ENCODE data around the gene ACKR3. TPM values are rescaled to one million over a fixed set of nuclear protein-coding genes. Genes with fewer than 3 reads are reported as not detected.

The ACKR3 gene
- total and polyA plus RNA-seq, 10 of the 15 experiments (the other 5 are each of a cell fraction or from before 2014, with no cell fraction given): 3.0 to 154 (median 6.4) TPM

DNA sequence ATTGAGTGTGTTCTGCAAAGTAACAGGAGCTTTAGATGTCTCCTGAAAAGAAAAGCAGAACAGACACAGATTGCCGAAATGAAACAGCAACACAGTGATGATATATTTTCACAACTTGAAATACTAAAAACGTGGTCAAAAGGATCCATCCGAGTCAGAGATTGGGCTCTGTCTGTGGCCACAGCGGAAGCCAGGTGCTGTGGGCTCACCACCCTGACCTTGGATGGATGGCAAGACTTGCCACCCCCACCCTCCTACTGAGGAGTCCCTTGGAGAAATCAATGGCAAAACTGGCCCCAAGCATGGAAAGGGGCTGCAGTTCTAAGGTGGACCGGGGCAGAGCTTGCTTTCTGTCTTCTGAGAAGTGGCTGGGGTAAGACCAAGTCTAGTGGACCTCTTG, 31.4 kb upstream of the ACKR3 start (continued):
- TF ChIP-seq, protein P1, sequence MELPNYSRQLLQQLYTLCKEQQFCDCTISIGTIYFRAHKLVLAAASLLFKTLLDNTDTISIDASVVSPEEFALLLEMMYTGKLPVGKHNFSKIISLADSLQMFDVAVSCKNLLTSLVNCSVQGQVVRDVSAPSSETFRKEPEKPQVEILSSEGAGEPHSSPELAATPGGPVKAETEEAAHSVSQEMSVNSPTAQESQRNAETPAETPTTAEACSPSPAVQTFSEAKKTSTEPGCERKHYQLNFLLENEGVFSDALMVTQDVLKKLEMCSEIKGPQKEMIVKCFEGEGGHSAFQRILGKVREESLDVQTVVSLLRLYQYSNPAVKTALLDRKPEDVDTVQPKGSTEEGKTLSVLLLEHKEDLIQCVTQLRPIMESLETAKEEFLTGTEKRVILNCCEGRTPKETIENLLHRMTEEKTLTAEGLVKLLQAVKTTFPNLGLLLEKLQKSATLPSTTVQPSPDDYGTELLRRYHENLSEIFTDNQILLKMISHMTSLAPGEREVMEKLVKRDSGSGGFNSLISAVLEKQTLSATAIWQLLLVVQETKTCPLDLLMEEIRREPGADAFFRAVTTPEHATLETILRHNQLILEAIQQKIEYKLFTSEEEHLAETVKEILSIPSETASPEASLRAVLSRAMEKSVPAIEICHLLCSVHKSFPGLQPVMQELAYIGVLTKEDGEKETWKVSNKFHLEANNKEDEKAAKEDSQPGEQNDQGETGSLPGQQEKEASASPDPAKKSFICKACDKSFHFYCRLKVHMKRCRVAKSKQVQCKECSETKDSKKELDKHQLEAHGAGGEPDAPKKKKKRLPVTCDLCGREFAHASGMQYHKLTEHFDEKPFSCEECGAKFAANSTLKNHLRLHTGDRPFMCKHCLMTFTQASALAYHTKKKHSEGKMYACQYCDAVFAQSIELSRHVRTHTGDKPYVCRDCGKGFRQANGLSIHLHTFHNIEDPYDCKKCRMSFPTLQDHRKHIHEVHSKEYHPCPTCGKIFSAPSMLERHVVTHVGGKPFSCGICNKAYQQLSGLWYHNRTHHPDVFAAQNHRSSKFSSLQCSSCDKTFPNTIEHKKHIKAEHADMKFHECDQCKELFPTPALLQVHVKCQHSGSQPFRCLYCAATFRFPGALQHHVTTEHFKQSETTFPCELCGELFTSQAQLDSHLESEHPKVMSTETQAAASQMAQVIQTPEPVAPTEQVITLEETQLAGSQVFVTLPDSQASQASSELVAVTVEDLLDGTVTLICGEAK (IDR thresholded peaks at IDR 0.05; ENCODE audit: borderline replicate concordance): no peak
- no peak for TF ChIP-seq YY1 (IDR thresholded peaks at IDR 0.05; ENCODE audit: low read depth, low read length)
- TF ChIP-seq, protein P2, sequence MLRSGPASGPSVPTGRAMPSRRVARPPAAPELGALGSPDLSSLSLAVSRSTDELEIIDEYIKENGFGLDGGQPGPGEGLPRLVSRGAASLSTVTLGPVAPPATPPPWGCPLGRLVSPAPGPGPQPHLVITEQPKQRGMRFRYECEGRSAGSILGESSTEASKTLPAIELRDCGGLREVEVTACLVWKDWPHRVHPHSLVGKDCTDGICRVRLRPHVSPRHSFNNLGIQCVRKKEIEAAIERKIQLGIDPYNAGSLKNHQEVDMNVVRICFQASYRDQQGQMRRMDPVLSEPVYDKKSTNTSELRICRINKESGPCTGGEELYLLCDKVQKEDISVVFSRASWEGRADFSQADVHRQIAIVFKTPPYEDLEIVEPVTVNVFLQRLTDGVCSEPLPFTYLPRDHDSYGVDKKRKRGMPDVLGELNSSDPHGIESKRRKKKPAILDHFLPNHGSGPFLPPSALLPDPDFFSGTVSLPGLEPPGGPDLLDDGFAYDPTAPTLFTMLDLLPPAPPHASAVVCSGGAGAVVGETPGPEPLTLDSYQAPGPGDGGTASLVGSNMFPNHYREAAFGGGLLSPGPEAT (IDR thresholded peaks at IDR 0.05; ENCODE audit: low read depth): no peak
- TF ChIP-seq MXI1 (IDR thresholded peaks at IDR 0.05; ENCODE audit: low read depth, low read length): 0 out of 2 replicates have a peak, but pooled peaks have one; percentile 33
- no peak for TF ChIP-seq HDAC6 (IDR thresholded peaks at IDR 0.05; ENCODE audit: unreplicated experiment)
- no peak for TF ChIP-seq RELA (IDR thresholded peaks at IDR 0.05; ENCODE audit: borderline replicate concordance, partially characterized antibody)
- no peak for TF ChIP-seq FOS (IDR thresholded peaks at IDR 0.05; ENCODE audit: borderline replicate concordance, extremely low read depth, insufficient read length)
- TF ChIP-seq BRCA1 (IDR thresholded peaks at IDR 0.05; ENCODE audit: low read depth, low read length): no peak
- TF ChIP-seq, protein P3, sequence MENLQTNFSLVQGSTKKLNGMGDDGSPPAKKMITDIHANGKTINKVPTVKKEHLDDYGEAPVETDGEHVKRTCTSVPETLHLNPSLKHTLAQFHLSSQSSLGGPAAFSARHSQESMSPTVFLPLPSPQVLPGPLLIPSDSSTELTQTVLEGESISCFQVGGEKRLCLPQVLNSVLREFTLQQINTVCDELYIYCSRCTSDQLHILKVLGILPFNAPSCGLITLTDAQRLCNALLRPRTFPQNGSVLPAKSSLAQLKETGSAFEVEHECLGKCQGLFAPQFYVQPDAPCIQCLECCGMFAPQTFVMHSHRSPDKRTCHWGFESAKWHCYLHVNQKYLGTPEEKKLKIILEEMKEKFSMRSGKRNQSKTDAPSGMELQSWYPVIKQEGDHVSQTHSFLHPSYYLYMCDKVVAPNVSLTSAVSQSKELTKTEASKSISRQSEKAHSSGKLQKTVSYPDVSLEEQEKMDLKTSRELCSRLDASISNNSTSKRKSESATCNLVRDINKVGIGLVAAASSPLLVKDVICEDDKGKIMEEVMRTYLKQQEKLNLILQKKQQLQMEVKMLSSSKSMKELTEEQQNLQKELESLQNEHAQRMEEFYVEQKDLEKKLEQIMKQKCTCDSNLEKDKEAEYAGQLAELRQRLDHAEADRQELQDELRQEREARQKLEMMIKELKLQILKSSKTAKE (IDR thresholded peaks at IDR 0.05; ENCODE audit: low read depth, poor library complexity, severe bottlenecking): peak; percentile 9
- TF ChIP-seq NFIC (IDR thresholded peaks at IDR 0.05; ENCODE audit: low read depth, low read length): no peak
- TF ChIP-seq, protein P4, sequence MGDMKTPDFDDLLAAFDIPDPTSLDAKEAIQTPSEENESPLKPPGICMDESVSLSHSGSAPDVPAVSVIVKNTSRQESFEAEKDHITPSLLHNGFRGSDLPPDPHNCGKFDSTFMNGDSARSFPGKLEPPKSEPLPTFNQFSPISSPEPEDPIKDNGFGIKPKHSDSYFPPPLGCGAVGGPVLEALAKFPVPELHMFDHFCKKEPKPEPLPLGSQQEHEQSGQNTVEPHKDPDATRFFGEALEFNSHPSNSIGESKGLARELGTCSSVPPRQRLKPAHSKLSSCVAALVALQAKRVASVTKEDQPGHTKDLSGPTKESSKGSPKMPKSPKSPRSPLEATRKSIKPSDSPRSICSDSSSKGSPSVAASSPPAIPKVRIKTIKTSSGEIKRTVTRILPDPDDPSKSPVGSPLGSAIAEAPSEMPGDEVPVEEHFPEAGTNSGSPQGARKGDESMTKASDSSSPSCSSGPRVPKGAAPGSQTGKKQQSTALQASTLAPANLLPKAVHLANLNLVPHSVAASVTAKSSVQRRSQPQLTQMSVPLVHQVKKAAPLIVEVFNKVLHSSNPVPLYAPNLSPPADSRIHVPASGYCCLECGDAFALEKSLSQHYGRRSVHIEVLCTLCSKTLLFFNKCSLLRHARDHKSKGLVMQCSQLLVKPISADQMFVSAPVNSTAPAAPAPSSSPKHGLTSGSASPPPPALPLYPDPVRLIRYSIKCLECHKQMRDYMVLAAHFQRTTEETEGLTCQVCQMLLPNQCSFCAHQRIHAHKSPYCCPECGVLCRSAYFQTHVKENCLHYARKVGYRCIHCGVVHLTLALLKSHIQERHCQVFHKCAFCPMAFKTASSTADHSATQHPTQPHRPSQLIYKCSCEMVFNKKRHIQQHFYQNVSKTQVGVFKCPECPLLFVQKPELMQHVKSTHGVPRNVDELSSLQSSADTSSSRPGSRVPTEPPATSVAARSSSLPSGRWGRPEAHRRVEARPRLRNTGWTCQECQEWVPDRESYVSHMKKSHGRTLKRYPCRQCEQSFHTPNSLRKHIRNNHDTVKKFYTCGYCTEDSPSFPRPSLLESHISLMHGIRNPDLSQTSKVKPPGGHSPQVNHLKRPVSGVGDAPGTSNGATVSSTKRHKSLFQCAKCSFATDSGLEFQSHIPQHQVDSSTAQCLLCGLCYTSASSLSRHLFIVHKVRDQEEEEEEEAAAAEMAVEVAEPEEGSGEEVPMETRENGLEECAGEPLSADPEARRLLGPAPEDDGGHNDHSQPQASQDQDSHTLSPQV (IDR thresholded peaks at IDR 0.05): no peak
- no peak for TF ChIP-seq CHD4 (IDR thresholded peaks at IDR 0.05)
- TF ChIP-seq, protein P5, sequence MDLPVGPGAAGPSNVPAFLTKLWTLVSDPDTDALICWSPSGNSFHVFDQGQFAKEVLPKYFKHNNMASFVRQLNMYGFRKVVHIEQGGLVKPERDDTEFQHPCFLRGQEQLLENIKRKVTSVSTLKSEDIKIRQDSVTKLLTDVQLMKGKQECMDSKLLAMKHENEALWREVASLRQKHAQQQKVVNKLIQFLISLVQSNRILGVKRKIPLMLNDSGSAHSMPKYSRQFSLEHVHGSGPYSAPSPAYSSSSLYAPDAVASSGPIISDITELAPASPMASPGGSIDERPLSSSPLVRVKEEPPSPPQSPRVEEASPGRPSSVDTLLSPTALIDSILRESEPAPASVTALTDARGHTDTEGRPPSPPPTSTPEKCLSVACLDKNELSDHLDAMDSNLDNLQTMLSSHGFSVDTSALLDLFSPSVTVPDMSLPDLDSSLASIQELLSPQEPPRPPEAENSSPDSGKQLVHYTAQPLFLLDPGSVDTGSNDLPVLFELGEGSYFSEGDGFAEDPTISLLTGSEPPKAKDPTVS (IDR thresholded peaks at IDR 0.05; ENCODE audit: low read depth, low read length): no peak
- peak; percentile 30; the same call in 1 of the 2 replicates for TF ChIP-seq SPI1 (IDR thresholded peaks at IDR 0.05; ENCODE audit: borderline replicate concordance, insufficient read depth, low read depth, low read length)
- TF ChIP-seq ETV6 (conservative IDR thresholded peaks at IDR 0.05 in 1 of 2, IDR thresholded peaks at IDR 0.05 in 1 of 2; ENCODE audit: borderline replicate concordance in 1 of 2, low read depth in 1 of 2): 0 out of 4 replicates have a peak, but pooled peaks of 1 of the 2 experiments have one; percentile 17
